BLaER1 (cell line): Measurements from ENCODE around the gene GHRHR.

Experiments used
- H3K27ac ChIP-seq: shearing (Covaris generic); formaldehyde crosslinking; 2 replicates; pipeline ENCODE4 v1.8.1; 2022
- H3K27me3 ChIP-seq: shearing (Covaris generic); formaldehyde crosslinking; 2 replicates; pipeline ENCODE4 v1.8.1; 2022
- H3K36me3 ChIP-seq: shearing (Covaris generic); formaldehyde crosslinking; 2 replicates; pipeline ENCODE4 v1.8.1; 2022
- H3K4me1 ChIP-seq: shearing (Covaris generic); formaldehyde crosslinking; 2 replicates; pipeline ENCODE4 v1.8.1; 2022
- H3K4me2 ChIP-seq: shearing (Covaris generic); formaldehyde crosslinking; 2 replicates; pipeline ENCODE4 v1.8.1; 2022
- H3K4me3 ChIP-seq: shearing (Covaris generic); formaldehyde crosslinking; 2 replicates; pipeline ENCODE4 v1.8.1; 2022
- H3K9ac ChIP-seq: shearing (Covaris generic); formaldehyde crosslinking; 2 replicates; pipeline ENCODE4 v1.8.1; 2022
- H3K9me3 ChIP-seq: shearing (Covaris generic); formaldehyde crosslinking; 2 replicates; pipeline ENCODE4 v1.8.1; 2022
- H4K20me1 ChIP-seq: shearing (Covaris generic); formaldehyde crosslinking; 2 replicates; pipeline ENCODE4 v1.8.1; 2022
- Cebpa-rat ChIP-seq: shearing (Covaris generic); IDR thresholded peaks from 2 replicates; pipeline ENCODE4 v1.8.1; 2022

Gene GHRHR

DNA sequence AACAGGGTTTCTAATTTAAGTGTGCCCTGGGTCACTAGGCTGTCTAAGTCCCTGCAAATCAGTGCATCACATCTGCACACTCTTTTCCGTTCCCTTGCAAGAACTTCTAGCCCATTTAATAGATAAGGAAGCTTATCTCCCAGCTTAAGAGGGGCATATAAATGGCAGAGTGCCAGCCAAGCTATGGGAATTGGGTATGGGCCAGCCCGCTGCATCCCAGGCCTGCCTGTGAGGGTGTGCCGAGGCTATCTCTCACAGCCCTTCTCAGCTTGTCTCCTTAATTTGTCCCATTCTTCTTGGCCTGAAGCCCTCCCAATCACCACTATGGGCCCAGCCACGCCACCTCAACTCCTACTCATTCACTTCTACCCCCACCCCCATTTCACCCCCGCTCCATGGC is 37.4 kb upstream of the GHRHR start:
- TF ChIP-seq Cebpa-rat, result no peak
- Histone ChIP-seq H3K4me2 (no peak overlapping the region), H3K9me3 (peaks cover 7% of the 10 kb centered on the region; the same call in 1 of the 2 replicates), H4K20me1 (no peaks in the 10 kb centered on the region), H3K4me1 (no peaks in the 10 kb centered on the region), H3K4me3 (no peak overlapping the region), H3K36me3 (no peaks in the 10 kb centered on the region), H3K9ac (no peak overlapping the region), H3K27me3 (no peaks in the 10 kb centered on the region), H3K27ac (no peak overlapping the region)

DNA sequence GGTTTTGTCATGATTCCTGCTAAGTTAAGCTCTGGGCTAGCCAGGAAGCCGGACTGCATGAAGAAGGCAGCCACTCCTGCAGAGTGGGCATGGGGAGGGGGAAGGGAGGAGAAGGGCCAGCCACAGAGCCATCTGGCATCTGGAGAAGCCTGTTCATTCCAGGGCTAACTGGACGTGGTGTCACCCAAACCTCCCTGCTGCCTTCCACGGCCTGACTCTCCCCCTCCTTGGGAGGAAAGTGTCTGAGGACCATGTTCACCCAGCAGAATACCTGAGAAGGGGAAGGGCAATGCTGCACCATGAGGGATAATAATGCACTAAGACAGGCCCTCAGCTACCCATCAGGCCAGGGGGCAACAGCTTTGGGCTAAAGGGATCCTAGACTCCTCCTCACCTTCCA is 36.7 kb upstream of the GHRHR start:
- no peak overlapping the region for H3K4me3 ChIP-seq
- no peaks in the 10 kb centered on the region for H4K20me1 ChIP-seq
- H3K9ac ChIP-seq, result no peak overlapping the region
- peaks cover 7% of the 10 kb centered on the region; the same call in 1 of the 2 replicates for H3K9me3 ChIP-seq
- no peak for TF ChIP-seq Cebpa-rat
- H3K4me1 ChIP-seq, result no peaks in the 10 kb centered on the region
- no peaks in the 10 kb centered on the region for H3K27me3 ChIP-seq
- H3K27ac ChIP-seq, result no peak overlapping the region
- no peaks in the 10 kb centered on the region for H3K36me3 ChIP-seq
- H3K4me2 ChIP-seq, result no peak overlapping the region

DNA sequence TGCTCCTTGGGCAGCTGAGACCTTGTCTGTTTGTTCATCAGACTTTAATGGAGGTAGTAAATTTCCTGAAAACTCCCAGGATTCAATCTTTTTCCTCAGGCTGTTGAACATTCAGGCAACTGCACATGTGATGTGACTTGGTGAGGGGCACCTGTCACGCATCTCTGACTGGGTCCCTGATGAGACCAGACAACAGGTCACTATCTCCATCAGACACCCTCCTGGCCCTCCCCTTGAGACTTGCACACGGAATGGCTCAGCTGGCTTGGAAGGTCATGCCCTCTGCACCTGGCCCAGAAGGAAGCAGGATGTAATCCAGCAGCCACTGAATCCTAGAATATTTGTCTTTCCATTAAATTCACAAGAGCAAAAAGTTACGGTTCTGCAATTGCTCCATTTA is 36.2 kb upstream of the GHRHR start:
- Histone ChIP-seq H3K9me3 (peaks cover 7% of the 10 kb centered on the region; the same call in 1 of the 2 replicates), H3K4me2 (no peak overlapping the region), H3K4me1 (no peaks in the 10 kb centered on the region), H3K36me3 (no peaks in the 10 kb centered on the region), H3K9ac (no peak overlapping the region), H4K20me1 (no peaks in the 10 kb centered on the region), H3K27me3 (no peaks in the 10 kb centered on the region), H3K4me3 (no peak overlapping the region), H3K27ac (no peak overlapping the region)
- no peak for TF ChIP-seq Cebpa-rat

DNA sequence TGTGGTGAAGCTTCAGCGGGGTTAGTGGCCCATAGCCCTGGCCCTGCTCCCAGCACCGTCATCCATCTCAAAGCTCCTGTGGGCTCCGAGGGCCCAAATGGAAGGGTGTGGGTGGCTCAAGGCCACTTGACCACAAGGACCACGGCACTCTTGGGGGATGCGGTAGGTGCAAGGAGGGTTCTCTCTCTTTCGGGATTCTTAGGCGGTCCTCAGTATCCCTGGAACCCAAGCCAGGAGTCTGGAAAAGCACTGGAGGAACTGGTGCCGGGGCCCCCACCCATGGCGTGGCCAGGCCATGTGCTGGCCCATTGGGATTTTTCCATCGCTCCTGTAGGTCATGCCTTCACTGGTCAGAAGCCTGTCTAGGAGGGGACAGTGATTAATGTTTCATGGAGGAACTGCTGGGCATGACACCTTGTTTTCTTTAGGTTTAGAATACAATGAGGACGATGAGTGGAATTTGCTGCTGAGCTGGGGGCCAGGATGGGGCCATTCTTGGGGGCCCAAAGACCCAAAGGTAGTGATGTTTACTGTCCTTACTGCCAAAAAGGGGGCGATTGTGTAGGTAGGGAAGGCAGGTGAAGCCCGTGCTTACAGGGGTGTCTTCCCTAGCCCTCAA is 35.4 kb upstream of the GHRHR start:
- H3K36me3 ChIP-seq, result no peaks in the 10 kb centered on the region
- no peak overlapping the region for H3K27ac ChIP-seq
- H3K4me2 ChIP-seq, result no peak overlapping the region
- H3K4me3 ChIP-seq, result no peak overlapping the region
- H3K9me3 ChIP-seq, result peaks cover 7% of the 10 kb centered on the region; the same call in 1 of the 2 replicates
- peaks cover 3% of the 10 kb centered on the region for H3K4me1 ChIP-seq
- TF ChIP-seq Cebpa-rat, result no peak
- H4K20me1 ChIP-seq, result no peaks in the 10 kb centered on the region
- no peak overlapping the region for H3K9ac ChIP-seq
- no peaks in the 10 kb centered on the region for H3K27me3 ChIP-seq

DNA sequence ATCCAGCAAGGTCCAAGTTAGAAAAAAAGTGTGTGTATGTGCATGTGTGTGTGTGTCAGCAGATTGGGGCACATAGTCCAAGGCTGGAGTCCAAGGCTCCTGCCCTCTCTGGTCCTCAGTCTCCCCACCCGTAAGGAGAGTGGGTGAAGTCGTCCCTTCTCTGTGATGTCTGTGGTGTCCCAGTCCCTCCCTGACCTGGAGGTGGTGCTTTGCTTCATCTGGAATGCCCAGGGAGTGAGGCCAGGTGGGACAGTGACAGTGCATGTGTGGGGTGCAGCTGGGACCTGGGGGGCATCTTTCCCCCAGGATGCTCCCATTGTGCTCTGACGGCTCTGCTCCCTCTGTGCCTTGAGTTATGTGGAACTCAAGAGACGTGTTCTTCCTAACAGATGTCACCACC is 34.1 kb upstream of the GHRHR start:
- H3K4me1 ChIP-seq, result peaks cover 14% of the 10 kb centered on the region
- no peaks in the 10 kb centered on the region for H3K36me3 ChIP-seq
- peaks cover 7% of the 10 kb centered on the region; the same call in 1 of the 2 replicates for H3K9me3 ChIP-seq
- no peak overlapping the region for H3K27ac ChIP-seq
- H3K4me3 ChIP-seq, result no peak overlapping the region
- no peak overlapping the region for H3K9ac ChIP-seq
- H3K27me3 ChIP-seq, result no peaks in the 10 kb centered on the region
- no peak for TF ChIP-seq Cebpa-rat
- no peak overlapping the region for H3K4me2 ChIP-seq
- no peaks in the 10 kb centered on the region for H4K20me1 ChIP-seq

DNA sequence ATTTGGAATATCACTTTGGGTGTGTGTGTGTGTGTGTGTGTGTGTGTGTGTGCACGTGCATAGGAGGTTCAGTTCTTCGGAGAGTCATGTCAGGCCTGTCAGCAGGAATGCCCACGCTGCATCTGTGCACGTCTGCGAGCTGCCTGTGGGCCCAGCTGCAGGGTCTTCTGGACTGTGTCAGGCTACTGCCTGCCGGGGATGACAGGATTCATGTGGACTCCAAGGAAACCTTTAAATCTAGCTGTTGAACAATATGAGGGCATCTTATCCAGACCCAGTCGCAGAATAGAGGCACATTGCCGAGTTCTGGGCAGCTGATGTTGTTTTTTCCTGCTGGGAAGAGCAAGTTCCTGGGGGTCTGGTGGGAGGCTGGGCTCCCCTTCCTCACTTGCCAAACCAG is 33.1 kb upstream of the GHRHR start:
- no peak overlapping the region for H3K4me3 ChIP-seq
- TF ChIP-seq Cebpa-rat, result no peak
- H3K27ac ChIP-seq, result no peak overlapping the region
- H4K20me1 ChIP-seq, result no peaks in the 10 kb centered on the region
- peaks cover 14% of the 10 kb centered on the region for H3K4me1 ChIP-seq
- H3K27me3 ChIP-seq, result no peaks in the 10 kb centered on the region
- H3K9me3 ChIP-seq, result peaks cover 7% of the 10 kb centered on the region; the same call in 1 of the 2 replicates
- H3K36me3 ChIP-seq, result no peaks in the 10 kb centered on the region
- no peak overlapping the region for H3K4me2 ChIP-seq
- H3K9ac ChIP-seq, result no peak overlapping the region

DNA sequence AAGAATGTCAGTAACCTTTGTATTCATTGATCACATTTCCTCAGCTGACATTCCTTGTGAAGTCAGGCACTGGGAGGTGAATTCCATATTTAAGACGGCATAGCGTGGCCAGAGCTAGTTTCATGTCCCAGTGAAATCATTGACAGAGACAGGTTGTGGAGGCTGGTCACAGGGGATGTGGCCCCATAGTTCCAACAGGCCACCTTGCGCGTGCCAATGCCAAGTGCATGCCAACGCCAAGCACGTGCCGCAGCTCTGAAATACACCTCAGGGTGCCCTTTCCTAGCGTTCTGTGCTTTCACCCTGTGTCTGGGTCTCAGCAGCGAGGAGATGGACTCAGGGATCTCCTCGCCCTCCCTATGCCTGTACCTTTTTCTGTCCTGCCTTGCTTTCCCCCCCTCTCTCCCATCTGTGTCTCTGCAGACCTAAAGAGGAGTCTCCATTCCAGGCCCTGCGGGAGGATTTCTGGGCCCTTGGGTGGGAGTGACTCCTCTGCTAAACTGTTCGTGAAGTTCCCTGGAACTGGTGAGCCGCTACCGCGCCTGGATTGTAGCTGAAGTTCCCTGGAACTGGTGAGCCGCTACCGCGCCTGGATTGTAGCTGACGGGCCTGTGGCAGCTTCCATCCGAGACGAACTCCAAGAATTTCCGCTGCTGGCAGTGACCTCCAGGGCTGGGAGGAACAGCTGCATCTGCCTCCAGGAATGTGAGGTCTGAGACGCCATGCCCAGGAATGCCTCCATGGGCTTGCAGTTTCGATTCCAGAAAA is 32.4 kb upstream of the GHRHR start:
- Histone ChIP-seq H3K9ac (no peak overlapping the region), H3K36me3 (no peaks in the 10 kb centered on the region), H3K4me2 (no peak overlapping the region), H3K27ac (no peak overlapping the region), H3K4me3 (no peak overlapping the region), H3K27me3 (no peaks in the 10 kb centered on the region), H3K4me1 (peaks cover 14% of the 10 kb centered on the region), H4K20me1 (no peaks in the 10 kb centered on the region), H3K9me3 (peaks cover 7% of the 10 kb centered on the region; the same call in 1 of the 2 replicates)
- no peak for TF ChIP-seq Cebpa-rat

DNA sequence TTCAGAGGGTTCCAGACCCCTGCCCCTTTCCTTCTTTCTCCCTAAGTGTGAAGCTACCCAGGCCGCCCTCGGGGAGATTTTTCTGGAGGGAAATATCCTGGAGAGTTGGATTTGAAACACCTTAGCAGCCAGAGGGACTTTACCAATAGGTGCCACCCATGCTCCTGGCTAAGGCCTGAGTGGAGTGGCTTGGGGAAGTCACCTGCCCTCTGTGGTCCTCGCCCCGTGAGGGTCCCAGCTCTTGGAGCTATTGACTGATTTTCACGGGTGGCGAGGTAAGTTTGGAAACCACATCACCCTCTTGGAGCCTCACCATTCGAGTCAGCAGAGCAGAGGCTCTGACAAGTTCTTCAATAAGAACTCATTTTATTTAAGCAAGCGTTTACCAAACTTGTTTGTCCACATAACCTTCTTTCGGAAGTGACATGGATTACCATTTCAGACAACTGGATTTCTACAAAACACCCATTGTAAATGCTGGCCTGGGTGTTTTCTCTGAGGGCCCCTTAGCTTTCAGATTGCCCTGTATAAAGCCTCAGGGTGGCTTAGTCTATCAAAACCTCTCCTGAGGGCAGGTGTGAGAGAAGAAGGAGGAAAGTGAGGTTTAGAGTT is 31.7 kb upstream of the GHRHR start:
- Histone ChIP-seq H3K9me3 (peaks cover 4% of the 10 kb centered on the region; the same call in 1 of the 2 replicates), H3K27ac (no peak overlapping the region), H3K4me2 (no peak overlapping the region), H3K4me1 (peaks cover 14% of the 10 kb centered on the region), H3K4me3 (no peak overlapping the region), H3K36me3 (no peaks in the 10 kb centered on the region), H3K27me3 (no peaks in the 10 kb centered on the region), H4K20me1 (no peaks in the 10 kb centered on the region), H3K9ac (no peak overlapping the region)
- TF ChIP-seq Cebpa-rat, result no peak

DNA sequence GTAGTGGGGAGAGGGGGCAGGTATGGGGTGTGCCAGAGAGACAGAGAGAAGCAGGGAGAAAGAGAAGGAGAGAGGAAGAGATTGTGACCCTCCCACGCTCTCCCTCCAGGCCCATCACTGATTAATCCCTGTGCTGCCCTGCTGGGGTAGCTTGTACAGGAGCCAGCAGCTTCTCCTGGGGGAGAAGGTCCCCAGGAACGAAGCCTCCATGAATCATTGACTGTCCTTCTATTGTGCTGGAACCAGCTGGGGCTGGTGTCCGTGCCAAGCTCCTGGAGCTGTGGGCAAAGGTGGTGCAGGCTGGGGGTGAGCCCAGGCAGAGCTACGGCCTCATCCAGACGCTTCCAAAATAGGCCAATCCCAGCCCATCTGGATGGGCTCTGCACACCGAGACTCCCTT is 31.2 kb upstream of the GHRHR start:
- Histone ChIP-seq H3K4me2 (no peak overlapping the region), H3K27ac (no peak overlapping the region), H4K20me1 (no peaks in the 10 kb centered on the region), H3K27me3 (no peaks in the 10 kb centered on the region), H3K9me3 (no peaks in the 10 kb centered on the region), H3K4me1 (peaks cover 14% of the 10 kb centered on the region), H3K4me3 (no peak overlapping the region), H3K9ac (no peak overlapping the region), H3K36me3 (no peaks in the 10 kb centered on the region)
- TF ChIP-seq Cebpa-rat, result no peak
